KOPT-K1 (cell line): ENCODE data around the gene PANK2.
"Not testable (repeated sequence)": the region's sequence is repeated elsewhere in the genome, so short reads cannot be mapped to it uniquely, and the experiment has no call there.

Experiments
- H3K27ac ChIP-seq: fragments of 200-600 bp; sonication (generic); 2 replicates; pipeline ENCODE4 v1.5.1; 2016; ENCODE audit warnings: antibody characterized with exemption, mild to moderate bottlenecking, low read depth, low read length; ENCODE audit not compliant: poor library complexity, severe bottlenecking
- H3K36me3 ChIP-seq: fragments of 200-600 bp; sonication (generic); 2 replicates; pipeline ENCODE4 v1.5.1; 2017; ENCODE audit warnings: antibody characterized with exemption, mild to moderate bottlenecking, low read length, moderate library complexity; ENCODE audit not compliant: insufficient read depth
- H3K9me3 ChIP-seq: fragments of 200-600 bp; sonication (generic); 2 replicates; pipeline ENCODE4 v1.5.1; 2017; ENCODE audit warnings: antibody characterized with exemption, low read length, mild to moderate bottlenecking; ENCODE audit not compliant: insufficient read depth, poor library complexity, severe bottlenecking

Gene PANK2

GRCh38 chr20:3946666-3947065, 57.5 kb downstream of the PANK2 start:
- H3K9me3 ChIP-seq, H3K27ac ChIP-seq: not testable (repeated sequence)
- H3K36me3 ChIP-seq: peaks cover 67% of the 10 kb centered on the region

DNA sequence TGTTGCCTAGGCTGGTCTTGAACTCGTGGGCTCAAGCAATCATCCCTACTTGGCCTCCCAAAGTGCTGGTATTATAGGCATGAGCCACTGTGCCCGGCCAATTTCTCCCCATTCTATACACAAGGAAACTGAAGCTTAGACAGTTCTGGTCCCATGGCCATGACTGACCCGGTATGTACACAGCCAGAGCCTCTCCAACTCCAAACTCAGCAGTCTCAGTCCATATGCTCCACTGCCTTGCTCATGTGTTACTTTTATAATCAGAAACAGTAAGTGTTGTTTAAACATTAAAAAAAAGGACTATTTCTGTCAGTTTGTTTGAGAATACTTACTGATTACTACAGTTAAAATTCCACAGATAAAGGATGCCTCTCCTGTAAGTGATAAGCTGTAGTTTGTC, 75.5 kb downstream of the PANK2 start:
- H3K9me3 ChIP-seq: no peaks in the 10 kb centered on the region
- no peak overlapping the region for H3K27ac ChIP-seq
- peaks cover 25% of the 10 kb centered on the region for H3K36me3 ChIP-seq

DNA sequence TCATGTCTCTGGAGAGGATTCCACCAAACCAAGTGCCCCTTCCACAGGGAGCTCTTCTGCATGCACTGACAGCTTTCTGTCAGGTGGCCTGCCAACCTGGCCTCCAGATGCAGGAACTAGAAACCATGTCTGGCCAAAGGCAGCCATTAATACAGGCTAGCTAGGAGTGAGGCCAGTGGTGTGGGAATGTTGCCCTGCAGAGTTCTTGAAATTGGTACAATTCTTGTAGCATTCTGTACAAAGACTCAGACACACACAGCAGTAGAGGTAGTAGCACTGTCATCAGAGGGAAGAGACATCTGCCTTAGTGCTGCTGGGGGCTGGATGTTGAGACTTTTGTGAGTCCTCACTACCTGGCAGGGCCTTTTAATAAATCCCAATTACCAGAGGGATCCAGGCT, 77.4 kb downstream of the PANK2 start:
- H3K9me3 ChIP-seq: no peaks in the 10 kb centered on the region
- peaks cover 10% of the 10 kb centered on the region for H3K36me3 ChIP-seq
- no peak overlapping the region for H3K27ac ChIP-seq

GRCh38 chr20:3970016-3970415, 80.8 kb downstream of the PANK2 start:
- peaks cover 5% of the 10 kb centered on the region for H3K36me3 ChIP-seq
- no peak overlapping the region for H3K27ac ChIP-seq
- no peaks in the 10 kb centered on the region for H3K9me3 ChIP-seq

- Histone ChIP-seq H3K9me3 (no peaks in the 10 kb centered on the region), H3K27ac (no peak overlapping the region), H3K36me3 (no peaks in the 10 kb centered on the region; the same call in none of the 2 replicates)
Measured at GRCh38 chr20:3971145-3971544, 82.0 kb downstream of the PANK2 start.

- no peaks in the 10 kb centered on the region for H3K9me3 ChIP-seq
- H3K36me3 ChIP-seq: no peaks in the 10 kb centered on the region; the same call in none of the 2 replicates
- no peak overlapping the region for H3K27ac ChIP-seq
Measured at GRCh38 chr20:3972161-3972560, 83.0 kb downstream of the PANK2 start.

DNA sequence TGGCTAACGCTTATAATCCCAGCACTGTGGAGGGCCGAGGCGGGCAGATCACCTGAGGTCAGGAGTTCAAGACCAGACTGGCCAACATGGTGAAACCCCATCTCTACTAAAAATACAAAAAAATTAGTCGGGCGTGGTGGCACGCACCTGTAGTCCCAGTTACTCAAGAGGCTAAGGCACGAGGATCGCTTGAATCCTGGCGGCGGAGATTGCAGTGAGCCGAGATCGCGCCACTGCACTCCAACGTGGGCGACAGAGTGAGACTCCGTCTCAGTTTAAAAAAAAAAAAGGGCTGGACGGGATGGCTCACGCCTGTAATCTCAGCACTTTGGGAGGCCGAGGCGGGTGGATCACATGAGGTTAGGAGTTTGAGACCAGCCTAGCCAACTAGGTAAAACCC, 83.4 kb downstream of the PANK2 start:
- not testable (repeated sequence) for H3K27ac ChIP-seq, H3K36me3 ChIP-seq, H3K9me3 ChIP-seq

GRCh38 chr20:3973705-3974104, 84.5 kb downstream of the PANK2 start:
- Histone ChIP-seq H3K36me3 (no peaks in the 10 kb centered on the region; the same call in 1 of the 2 replicates), H3K9me3 (no peaks in the 10 kb centered on the region), H3K27ac (no peak overlapping the region)

- no peaks in the 10 kb centered on the region for H3K9me3 ChIP-seq
- H3K36me3 ChIP-seq: no peaks in the 10 kb centered on the region; the same call in 1 of the 2 replicates
- H3K27ac ChIP-seq: no peak overlapping the region
Measured at GRCh38 chr20:3976511-3976910, 87.3 kb downstream of the PANK2 start.
